Hematopoietic multipotent progenitor cell (in vitro differentiated cells): Measurements from ENCODE around the gene PLIN4. TPM values are rescaled to one million over a fixed set of nuclear protein-coding genes. Genes with fewer than 3 reads are reported as not detected.
A peak's percentile ranks its signal among the peaks of the same experiment; 100 is the strongest.

Experiments used
- DNase-seq, 3 donors: peaks; one replicate each; pipeline ENCODE4 v3.0.0-alpha.2; 2011 to 2015; ENCODE audit warnings: low read depth in 2 of 3, low spot score in 2 of 3
- total RNA-seq: library from RNA; depleted of rRNA; stranded (reverse); fragments of >200 nt; gene quantifications from one replicate; pipeline ENCODE4 v1.2.3, GENCODE V29; 2012

The PLIN4 gene, protein sequence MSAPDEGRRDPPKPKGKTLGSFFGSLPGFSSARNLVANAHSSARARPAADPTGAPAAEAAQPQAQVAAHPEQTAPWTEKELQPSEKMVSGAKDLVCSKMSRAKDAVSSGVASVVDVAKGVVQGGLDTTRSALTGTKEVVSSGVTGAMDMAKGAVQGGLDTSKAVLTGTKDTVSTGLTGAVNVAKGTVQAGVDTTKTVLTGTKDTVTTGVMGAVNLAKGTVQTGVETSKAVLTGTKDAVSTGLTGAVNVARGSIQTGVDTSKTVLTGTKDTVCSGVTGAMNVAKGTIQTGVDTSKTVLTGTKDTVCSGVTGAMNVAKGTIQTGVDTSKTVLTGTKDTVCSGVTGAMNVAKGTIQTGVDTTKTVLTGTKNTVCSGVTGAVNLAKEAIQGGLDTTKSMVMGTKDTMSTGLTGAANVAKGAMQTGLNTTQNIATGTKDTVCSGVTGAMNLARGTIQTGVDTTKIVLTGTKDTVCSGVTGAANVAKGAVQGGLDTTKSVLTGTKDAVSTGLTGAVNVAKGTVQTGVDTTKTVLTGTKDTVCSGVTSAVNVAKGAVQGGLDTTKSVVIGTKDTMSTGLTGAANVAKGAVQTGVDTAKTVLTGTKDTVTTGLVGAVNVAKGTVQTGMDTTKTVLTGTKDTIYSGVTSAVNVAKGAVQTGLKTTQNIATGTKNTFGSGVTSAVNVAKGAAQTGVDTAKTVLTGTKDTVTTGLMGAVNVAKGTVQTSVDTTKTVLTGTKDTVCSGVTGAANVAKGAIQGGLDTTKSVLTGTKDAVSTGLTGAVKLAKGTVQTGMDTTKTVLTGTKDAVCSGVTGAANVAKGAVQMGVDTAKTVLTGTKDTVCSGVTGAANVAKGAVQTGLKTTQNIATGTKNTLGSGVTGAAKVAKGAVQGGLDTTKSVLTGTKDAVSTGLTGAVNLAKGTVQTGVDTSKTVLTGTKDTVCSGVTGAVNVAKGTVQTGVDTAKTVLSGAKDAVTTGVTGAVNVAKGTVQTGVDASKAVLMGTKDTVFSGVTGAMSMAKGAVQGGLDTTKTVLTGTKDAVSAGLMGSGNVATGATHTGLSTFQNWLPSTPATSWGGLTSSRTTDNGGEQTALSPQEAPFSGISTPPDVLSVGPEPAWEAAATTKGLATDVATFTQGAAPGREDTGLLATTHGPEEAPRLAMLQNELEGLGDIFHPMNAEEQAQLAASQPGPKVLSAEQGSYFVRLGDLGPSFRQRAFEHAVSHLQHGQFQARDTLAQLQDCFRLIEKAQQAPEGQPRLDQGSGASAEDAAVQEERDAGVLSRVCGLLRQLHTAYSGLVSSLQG (N-terminal part only)
- total RNA-seq = under 0.01 TPM

DNA sequence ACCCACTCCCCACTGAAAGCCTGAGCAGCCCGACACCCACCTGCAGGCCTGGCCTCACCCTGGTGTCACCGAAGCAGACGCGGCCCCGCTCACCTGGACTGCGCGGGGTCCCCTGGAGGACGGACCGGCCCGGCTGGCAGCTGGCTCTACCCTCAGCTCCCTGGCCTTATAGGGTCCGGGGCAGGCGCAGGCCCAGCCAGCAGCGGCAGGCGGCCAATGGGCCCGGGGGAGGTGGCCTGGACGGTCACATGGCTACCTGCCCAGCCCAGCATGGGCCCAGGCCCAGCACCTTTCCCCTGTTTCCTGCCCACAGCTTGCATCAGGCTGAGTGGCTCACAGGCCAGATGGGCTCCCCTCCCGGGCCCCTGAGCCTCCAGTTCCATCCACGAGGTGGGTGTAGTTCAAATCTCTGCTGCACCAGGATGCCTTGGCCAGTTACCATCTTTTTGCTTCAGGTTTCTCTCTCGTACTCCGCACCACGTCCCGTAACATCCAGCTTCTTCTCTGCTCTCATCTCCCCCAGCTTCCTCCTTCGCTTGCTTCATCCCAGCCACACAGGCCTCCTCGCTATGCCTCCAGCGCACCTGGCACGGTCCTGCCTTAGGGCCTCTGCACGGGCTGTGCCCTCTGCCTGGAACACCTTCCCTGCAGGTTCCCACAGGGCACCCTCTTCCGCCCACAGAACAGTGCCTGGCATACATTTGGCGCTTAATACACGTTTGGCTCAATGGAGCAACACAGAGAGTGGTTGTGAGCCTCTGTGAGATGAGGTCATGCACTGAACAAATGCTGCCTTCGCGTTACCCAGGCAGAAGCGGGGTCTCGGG, at the start of gene PLIN4:
Gene PLIN4, minus strand, starts transcription at position 142 of the 827 bp plus-strand sequence. CDS start 214 bp downstream, outside the sequence.
- DNase-seq = no peak

DNA sequence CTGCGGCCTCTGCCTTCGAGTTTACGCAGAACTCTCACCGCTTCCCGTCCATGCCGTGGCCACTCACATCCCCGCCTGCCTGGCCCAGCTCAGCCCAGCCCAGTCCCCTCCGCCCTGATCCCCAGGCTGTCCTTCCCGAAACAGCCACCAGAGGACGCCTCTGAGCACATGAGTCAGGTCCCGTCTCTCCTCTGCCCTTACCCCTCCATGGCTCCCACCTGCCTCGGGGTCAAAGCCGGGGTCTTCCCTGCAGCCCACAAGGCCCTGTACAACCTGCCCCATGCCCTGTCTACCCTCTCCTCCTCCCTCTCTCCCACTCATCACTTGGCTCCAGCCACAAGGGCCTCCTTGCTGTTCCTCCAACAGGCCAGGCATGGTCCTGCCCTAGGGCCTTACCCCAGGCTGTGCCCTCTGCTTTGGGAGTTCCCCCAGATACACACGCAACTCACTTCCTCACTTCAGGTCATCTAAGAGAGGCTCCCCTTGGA, 49.3 kb upstream of the PLIN4 start:
- DNase-seq = peak; percentile 26 to 63 (median 53)

GRCh38 chr19:4566402-4567051, 48.2 kb upstream of the PLIN4 start:
- DNase-seq = no peak

DNA sequence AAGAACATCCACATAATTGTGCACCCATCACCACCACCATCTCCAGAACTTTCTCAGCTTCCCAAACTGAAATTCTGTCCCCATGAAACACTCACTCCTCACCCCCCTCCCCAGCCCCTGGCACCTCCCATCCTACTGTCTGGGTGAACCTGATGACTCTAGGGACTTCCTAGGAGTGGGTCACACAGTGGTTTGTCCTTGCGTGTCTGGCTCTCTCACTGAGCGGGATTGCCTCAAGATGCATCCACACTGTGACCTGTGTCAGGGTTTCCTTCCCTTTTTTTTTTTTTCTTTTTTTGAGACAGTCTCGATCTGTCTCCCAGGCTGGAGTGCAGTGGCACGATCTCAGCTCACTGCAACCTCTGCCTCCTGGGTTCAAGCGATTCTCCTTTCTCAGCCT, 45.3 kb upstream of the PLIN4 start:
- DNase-seq = peak in 2 of 3 donors; percentile 73 to 74

- DNase-seq = peak in 2 of 3 donors; percentile 56 to 72
Observed at GRCh38 chr19:4562085-4562484, 43.8 kb upstream of the PLIN4 start.

DNA sequence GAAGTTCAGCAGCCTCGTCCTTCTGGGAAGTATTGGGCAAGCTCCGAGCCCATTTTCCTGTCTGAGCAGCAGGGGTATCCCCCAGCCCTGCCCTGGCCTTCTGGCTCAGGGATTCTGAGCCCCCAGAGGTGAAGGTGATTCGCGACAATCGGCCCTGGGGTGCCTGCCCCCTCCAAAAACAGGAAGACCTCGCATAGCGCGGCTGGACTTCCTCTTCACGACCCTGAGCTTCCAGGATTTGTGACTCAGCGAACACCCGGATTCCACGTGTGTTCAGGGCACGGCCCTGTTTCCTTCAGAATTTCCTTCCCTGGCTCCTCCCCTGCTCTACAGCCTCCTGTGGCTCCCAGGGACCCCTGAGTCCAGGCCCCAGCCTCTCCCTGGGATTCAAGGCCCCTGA, 41.3 kb upstream of the PLIN4 start, which contains the start of gene SEMA6B:
Gene SEMA6B, minus strand, starts transcription at position 116 of the 400 bp plus-strand sequence. CDS start 1,227 bp downstream, outside the sequence.
- no peak for DNase-seq

- DNase-seq = no peak
Observed at GRCh38 chr19:4557971-4558941, 40.0 kb upstream of the PLIN4 start.

DNA sequence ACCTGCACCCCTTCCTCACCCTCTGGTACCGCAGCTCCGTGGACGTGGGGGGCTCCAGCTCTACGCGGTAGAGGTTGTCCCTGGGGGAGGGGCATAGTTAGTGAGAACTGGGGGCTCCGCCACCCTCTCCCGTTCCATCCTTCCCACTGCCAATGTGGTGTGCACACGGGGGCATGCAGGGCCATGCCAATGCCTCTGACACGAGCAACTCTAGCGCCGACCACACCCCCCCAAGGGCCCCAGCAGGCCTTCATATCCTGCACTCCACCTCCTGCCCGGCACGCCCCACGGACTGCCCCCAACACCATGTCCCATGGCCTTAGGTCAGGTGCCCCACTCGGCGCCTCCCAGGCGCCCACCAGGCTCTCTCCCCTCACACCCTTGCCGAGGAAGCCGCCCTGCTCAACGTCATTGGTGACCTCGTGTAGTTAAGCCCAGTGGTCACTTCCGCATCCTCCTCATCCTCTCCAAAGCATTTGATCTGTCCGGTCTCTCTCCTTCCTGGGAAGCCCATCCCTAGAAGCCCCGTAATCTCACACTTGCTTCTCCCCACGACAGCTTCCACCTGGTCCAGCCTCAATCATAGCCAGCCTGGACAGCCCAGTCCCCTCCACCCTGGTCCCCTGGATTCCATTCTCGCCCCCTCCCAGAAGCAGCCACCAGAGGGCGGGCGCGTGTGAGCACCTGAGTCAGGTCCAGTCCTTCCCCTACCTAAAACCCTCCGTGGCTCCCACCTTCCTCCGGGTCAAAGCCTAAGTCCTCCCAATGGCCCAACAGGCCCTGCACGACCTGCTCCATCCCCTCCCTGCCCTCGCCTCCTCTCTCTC, 39.1 kb upstream of the PLIN4 start:
- DNase-seq = no peak

GRCh38 chr19:4556597-4557127, 38.4 kb upstream of the PLIN4 start:
- no peak for DNase-seq

DNA sequence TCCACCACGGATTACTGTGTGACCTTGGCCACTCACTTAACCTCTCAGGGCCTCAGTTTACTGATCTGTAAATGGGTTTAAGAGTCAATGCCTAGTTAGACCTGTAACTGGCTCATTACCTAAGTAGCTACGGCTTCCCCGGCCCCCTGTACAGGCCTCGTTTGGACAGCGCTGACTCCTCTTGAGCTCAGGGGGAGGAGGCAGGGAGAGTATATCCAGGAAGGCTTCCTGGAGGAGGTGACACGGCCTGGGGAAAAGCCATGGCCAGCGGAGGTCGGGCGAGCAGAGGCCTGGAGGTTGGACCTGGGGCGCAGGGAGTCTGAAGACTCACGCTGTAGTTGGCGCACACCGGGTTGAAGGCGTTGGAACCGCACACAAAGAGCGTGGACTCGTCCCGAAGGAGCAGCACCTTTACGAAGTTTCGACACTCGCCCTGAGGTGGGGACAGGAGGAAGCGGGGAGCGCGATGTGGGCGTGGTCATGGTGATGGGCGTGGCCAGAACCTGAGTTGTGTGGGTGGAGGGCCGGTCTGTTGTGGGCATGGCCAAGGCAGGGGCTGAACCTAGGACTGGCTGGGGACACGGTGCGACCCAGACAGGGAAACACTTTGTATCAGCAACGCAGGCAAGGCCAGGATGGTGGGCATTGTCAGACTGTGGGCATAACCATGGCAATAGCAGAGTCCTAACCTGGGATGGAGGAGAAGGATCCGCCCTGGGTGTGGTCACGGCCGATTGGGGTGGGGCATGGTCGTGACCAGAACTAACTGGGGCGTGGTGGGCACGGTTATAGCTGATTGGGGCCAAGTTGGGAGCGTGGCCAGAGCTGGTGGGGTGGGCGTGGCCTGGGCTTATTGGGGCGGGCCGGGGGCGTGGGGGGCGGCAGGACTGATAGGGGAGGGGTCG, 37.6 kb upstream of the PLIN4 start:
- DNase-seq = no peak

GRCh38 chr19:4554717-4555116, 36.4 kb upstream of the PLIN4 start:
- no peak for DNase-seq

DNA sequence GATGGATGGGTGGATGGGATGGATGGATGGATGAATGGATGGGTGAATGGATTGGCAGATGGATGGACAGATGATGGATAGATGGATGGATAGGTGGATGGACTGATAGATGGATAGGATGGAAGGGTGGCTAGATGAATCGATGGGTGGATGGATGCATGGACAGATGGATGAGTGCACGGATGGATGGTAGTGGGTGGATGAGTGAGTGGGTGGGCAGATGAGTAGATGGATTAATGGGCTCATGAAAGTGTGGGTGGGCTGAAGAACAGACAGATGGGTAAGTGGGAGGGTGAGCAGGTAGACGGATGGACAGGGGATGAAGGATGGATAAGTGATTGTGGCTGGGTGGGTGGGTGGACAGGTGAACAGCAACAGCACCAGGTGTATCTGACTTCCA, 35.5 kb upstream of the PLIN4 start:
- DNase-seq = no peak

- DNase-seq = no peak
Observed at GRCh38 chr19:4553092-4553695, 34.9 kb upstream of the PLIN4 start.

- no peak for DNase-seq
Observed at GRCh38 chr19:4552525-4552819, 34.2 kb upstream of the PLIN4 start.

- no peak for DNase-seq
Observed at GRCh38 chr19:4550479-4551050, 32.3 kb upstream of the PLIN4 start.
